WTC11 (cell line): ENCODE data around the gene TIMMDC1.

Experiments
- ESRRA ChIP-seq: sonication (generic); formaldehyde crosslinking; IDR thresholded peaks from 2 replicates; pipeline ENCODE4 v1.8.1; 2022; ENCODE audit warnings: mild to moderate bottlenecking, missing genetic modification reagents, borderline replicate concordance
- ZBTB21 ChIP-seq: sonication (generic); formaldehyde crosslinking; IDR thresholded peaks from 2 replicates; pipeline ENCODE4 v1.8.1; 2023; ENCODE audit warnings: mild to moderate bottlenecking, missing genetic modification reagents, borderline replicate concordance
- TF ChIP-seq, protein P1 (sequence below): fragments of 200-600 bp; IDR thresholded peaks from 2 replicates; pipeline ENCODE4 v1.8.0; 2022; ENCODE audit warnings: antibody characterized with exemption
- TF ChIP-seq, protein P2 (sequence below): fragments of 250-450 bp; sonication (Bioruptor Pico); IDR thresholded peaks from 2 replicates; pipeline ENCODE4 v1.9.0; 2021; ENCODE audit warnings: mild to moderate bottlenecking, borderline replicate concordance
- TF ChIP-seq, protein P3 (sequence below): sonication (generic); formaldehyde crosslinking; IDR thresholded peaks from 2 replicates; pipeline ENCODE4 v1.8.1; 2022; ENCODE audit warnings: mild to moderate bottlenecking, moderate library complexity, missing genetic modification reagents
- TF ChIP-seq, protein P4 (sequence below): sonication (generic); formaldehyde crosslinking; IDR thresholded peaks from 2 replicates; pipeline ENCODE4 v1.8.1; 2022; ENCODE audit warnings: low read depth, missing genetic modification reagents, borderline replicate concordance
- TF ChIP-seq, protein P5 (sequence below): sonication (generic); formaldehyde crosslinking; IDR thresholded peaks from 2 replicates; pipeline ENCODE4 v1.8.1; 2023; ENCODE audit warnings: mild to moderate bottlenecking, moderate library complexity, missing genetic modification reagents
- TF ChIP-seq, protein P6 (sequence below): fragments of 250-450 bp; sonication (Bioruptor Pico); IDR thresholded peaks from 2 replicates; pipeline ENCODE4 v1.9.0; 2021; ENCODE audit warnings: mild to moderate bottlenecking
- TF ChIP-seq, protein P7 (sequence below): sonication (generic); formaldehyde crosslinking; IDR thresholded peaks from 2 replicates; pipeline ENCODE4 v1.8.1; 2023; ENCODE audit warnings: mild to moderate bottlenecking, missing genetic modification reagents, moderate library complexity
- TF ChIP-seq, protein P8 (sequence below): fragments of 250-450 bp; sonication (Bioruptor Pico); IDR thresholded peaks from 2 replicates; pipeline ENCODE4 v1.8.0; 2021; ENCODE audit warnings: mild to moderate bottlenecking
- TF ChIP-seq, protein P9 (sequence below): sonication (generic); formaldehyde crosslinking; IDR thresholded peaks from 2 replicates; pipeline ENCODE4 v1.8.1; 2023; ENCODE audit warnings: mild to moderate bottlenecking, missing genetic modification reagents, borderline replicate concordance

DNA sequence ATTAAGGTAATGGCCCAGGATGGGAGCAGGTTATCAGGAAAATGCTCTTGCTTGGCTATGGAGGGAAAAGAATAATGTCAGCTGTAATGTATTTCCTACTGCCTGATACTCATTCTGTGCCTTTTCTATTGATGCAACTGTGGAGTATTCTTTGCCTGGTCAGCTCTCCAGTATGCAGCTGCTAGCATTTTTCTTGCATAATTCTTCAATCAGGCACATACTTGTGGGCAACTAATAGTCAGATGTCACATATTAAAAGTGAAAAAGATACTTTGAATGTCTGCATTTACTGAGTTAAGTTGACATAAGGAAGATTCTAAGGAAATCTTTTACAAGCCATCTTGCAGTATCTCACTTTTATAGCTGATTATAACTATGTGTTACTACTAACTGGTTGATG, 31.5 kb downstream of the TIMMDC1 start:
- TF ChIP-seq, protein P1, sequence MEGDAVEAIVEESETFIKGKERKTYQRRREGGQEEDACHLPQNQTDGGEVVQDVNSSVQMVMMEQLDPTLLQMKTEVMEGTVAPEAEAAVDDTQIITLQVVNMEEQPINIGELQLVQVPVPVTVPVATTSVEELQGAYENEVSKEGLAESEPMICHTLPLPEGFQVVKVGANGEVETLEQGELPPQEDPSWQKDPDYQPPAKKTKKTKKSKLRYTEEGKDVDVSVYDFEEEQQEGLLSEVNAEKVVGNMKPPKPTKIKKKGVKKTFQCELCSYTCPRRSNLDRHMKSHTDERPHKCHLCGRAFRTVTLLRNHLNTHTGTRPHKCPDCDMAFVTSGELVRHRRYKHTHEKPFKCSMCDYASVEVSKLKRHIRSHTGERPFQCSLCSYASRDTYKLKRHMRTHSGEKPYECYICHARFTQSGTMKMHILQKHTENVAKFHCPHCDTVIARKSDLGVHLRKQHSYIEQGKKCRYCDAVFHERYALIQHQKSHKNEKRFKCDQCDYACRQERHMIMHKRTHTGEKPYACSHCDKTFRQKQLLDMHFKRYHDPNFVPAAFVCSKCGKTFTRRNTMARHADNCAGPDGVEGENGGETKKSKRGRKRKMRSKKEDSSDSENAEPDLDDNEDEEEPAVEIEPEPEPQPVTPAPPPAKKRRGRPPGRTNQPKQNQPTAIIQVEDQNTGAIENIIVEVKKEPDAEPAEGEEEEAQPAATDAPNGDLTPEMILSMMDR = no peak
- TF ChIP-seq, protein P2, sequence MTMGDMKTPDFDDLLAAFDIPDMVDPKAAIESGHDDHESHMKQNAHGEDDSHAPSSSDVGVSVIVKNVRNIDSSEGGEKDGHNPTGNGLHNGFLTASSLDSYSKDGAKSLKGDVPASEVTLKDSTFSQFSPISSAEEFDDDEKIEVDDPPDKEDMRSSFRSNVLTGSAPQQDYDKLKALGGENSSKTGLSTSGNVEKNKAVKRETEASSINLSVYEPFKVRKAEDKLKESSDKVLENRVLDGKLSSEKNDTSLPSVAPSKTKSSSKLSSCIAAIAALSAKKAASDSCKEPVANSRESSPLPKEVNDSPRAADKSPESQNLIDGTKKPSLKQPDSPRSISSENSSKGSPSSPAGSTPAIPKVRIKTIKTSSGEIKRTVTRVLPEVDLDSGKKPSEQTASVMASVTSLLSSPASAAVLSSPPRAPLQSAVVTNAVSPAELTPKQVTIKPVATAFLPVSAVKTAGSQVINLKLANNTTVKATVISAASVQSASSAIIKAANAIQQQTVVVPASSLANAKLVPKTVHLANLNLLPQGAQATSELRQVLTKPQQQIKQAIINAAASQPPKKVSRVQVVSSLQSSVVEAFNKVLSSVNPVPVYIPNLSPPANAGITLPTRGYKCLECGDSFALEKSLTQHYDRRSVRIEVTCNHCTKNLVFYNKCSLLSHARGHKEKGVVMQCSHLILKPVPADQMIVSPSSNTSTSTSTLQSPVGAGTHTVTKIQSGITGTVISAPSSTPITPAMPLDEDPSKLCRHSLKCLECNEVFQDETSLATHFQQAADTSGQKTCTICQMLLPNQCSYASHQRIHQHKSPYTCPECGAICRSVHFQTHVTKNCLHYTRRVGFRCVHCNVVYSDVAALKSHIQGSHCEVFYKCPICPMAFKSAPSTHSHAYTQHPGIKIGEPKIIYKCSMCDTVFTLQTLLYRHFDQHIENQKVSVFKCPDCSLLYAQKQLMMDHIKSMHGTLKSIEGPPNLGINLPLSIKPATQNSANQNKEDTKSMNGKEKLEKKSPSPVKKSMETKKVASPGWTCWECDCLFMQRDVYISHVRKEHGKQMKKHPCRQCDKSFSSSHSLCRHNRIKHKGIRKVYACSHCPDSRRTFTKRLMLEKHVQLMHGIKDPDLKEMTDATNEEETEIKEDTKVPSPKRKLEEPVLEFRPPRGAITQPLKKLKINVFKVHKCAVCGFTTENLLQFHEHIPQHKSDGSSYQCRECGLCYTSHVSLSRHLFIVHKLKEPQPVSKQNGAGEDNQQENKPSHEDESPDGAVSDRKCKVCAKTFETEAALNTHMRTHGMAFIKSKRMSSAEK (CRISPR knock-in tag) = no peak
- TF ChIP-seq, protein P3, sequence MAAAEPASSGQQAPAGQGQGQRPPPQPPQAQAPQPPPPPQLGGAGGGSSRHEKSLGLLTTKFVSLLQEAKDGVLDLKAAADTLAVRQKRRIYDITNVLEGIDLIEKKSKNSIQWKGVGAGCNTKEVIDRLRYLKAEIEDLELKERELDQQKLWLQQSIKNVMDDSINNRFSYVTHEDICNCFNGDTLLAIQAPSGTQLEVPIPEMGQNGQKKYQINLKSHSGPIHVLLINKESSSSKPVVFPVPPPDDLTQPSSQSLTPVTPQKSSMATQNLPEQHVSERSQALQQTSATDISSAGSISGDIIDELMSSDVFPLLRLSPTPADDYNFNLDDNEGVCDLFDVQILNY (CRISPR knock-in tag) = no peak
- TF ChIP-seq ZBTB21 (CRISPR knock-in tag) (no peak), ESRRA (CRISPR knock-in tag) (no peak)
- TF ChIP-seq, protein P4, sequence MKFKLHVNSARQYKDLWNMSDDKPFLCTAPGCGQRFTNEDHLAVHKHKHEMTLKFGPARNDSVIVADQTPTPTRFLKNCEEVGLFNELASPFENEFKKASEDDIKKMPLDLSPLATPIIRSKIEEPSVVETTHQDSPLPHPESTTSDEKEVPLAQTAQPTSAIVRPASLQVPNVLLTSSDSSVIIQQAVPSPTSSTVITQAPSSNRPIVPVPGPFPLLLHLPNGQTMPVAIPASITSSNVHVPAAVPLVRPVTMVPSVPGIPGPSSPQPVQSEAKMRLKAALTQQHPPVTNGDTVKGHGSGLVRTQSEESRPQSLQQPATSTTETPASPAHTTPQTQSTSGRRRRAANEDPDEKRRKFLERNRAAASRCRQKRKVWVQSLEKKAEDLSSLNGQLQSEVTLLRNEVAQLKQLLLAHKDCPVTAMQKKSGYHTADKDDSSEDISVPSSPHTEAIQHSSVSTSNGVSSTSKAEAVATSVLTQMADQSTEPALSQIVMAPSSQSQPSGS (CRISPR knock-in tag) = no peak
- TF ChIP-seq, protein P5, sequence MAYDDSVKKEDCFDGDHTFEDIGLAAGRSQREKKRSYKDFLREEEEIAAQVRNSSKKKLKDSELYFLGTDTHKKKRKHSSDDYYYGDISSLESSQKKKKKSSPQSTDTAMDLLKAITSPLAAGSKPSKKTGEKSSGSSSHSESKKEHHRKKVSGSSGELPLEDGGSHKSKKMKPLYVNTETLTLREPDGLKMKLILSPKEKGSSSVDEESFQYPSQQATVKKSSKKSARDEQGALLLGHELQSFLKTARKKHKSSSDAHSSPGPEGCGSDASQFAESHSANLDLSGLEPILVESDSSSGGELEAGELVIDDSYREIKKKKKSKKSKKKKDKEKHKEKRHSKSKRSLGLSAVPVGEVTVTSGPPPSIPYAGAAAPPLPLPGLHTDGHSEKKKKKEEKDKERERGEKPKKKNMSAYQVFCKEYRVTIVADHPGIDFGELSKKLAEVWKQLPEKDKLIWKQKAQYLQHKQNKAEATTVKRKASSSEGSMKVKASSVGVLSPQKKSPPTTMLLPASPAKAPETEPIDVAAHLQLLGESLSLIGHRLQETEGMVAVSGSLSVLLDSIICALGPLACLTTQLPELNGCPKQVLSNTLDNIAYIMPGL (CRISPR knock-in tag) = no peak
- TF ChIP-seq, protein P6, sequence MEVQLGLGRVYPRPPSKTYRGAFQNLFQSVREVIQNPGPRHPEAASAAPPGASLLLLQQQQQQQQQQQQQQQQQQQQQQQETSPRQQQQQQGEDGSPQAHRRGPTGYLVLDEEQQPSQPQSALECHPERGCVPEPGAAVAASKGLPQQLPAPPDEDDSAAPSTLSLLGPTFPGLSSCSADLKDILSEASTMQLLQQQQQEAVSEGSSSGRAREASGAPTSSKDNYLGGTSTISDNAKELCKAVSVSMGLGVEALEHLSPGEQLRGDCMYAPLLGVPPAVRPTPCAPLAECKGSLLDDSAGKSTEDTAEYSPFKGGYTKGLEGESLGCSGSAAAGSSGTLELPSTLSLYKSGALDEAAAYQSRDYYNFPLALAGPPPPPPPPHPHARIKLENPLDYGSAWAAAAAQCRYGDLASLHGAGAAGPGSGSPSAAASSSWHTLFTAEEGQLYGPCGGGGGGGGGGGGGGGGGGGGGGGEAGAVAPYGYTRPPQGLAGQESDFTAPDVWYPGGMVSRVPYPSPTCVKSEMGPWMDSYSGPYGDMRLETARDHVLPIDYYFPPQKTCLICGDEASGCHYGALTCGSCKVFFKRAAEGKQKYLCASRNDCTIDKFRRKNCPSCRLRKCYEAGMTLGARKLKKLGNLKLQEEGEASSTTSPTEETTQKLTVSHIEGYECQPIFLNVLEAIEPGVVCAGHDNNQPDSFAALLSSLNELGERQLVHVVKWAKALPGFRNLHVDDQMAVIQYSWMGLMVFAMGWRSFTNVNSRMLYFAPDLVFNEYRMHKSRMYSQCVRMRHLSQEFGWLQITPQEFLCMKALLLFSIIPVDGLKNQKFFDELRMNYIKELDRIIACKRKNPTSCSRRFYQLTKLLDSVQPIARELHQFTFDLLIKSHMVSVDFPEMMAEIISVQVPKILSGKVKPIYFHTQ (CRISPR knock-in tag) = no peak
- TF ChIP-seq, protein P7, sequence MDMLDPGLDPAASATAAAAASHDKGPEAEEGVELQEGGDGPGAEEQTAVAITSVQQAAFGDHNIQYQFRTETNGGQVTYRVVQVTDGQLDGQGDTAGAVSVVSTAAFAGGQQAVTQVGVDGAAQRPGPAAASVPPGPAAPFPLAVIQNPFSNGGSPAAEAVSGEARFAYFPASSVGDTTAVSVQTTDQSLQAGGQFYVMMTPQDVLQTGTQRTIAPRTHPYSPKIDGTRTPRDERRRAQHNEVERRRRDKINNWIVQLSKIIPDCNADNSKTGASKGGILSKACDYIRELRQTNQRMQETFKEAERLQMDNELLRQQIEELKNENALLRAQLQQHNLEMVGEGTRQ (CRISPR knock-in tag) = no peak
- TF ChIP-seq, protein P8, sequence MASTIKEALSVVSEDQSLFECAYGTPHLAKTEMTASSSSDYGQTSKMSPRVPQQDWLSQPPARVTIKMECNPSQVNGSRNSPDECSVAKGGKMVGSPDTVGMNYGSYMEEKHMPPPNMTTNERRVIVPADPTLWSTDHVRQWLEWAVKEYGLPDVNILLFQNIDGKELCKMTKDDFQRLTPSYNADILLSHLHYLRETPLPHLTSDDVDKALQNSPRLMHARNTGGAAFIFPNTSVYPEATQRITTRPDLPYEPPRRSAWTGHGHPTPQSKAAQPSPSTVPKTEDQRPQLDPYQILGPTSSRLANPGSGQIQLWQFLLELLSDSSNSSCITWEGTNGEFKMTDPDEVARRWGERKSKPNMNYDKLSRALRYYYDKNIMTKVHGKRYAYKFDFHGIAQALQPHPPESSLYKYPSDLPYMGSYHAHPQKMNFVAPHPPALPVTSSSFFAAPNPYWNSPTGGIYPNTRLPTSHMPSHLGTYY (CRISPR knock-in tag) = no peak
- TF ChIP-seq, protein P9, sequence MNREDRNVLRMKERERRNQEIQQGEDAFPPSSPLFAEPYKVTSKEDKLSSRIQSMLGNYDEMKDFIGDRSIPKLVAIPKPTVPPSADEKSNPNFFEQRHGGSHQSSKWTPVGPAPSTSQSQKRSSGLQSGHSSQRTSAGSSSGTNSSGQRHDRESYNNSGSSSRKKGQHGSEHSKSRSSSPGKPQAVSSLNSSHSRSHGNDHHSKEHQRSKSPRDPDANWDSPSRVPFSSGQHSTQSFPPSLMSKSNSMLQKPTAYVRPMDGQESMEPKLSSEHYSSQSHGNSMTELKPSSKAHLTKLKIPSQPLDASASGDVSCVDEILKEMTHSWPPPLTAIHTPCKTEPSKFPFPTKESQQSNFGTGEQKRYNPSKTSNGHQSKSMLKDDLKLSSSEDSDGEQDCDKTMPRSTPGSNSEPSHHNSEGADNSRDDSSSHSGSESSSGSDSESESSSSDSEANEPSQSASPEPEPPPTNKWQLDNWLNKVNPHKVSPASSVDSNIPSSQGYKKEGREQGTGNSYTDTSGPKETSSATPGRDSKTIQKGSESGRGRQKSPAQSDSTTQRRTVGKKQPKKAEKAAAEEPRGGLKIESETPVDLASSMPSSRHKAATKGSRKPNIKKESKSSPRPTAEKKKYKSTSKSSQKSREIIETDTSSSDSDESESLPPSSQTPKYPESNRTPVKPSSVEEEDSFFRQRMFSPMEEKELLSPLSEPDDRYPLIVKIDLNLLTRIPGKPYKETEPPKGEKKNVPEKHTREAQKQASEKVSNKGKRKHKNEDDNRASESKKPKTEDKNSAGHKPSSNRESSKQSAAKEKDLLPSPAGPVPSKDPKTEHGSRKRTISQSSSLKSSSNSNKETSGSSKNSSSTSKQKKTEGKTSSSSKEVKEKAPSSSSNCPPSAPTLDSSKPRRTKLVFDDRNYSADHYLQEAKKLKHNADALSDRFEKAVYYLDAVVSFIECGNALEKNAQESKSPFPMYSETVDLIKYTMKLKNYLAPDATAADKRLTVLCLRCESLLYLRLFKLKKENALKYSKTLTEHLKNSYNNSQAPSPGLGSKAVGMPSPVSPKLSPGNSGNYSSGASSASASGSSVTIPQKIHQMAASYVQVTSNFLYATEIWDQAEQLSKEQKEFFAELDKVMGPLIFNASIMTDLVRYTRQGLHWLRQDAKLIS = no peak
